ENCODE data around the gene RNF157. TPM values are rescaled to one million over a fixed set of nuclear protein-coding genes. Genes with fewer than 3 reads are reported as not detected.
"Not testable (repeated sequence)": the region's sequence is repeated elsewhere in the genome, so short reads cannot be mapped to it uniquely, and the experiment has no call there.

The RNF157 gene
- total RNA-seq, 1 donor from 2014 or later: 18.0 TPM

- intact Hi-C loops (cut with micrococcal nuclease): no loop called here
- no peak for DNase-seq
- ATAC-seq: no peak
Observed at GRCh38 chr17:76260220-76260619, 19.9 kb upstream of the RNF157 start.

- intact Hi-C loops (cut with micrococcal nuclease): loop anchor here (10.0 kb wide), 1 partner anchor 62 kb away; no protein-coding TSS in a partner anchor
- not testable (repeated sequence) for ATAC-seq, DNase-seq
Observed at GRCh38 chr17:76256430-76257050, 16.2 kb upstream of the RNF157 start.

GRCh38 chr17:76255801-76256429, 15.6 kb upstream of the RNF157 start:
- no peak for DNase-seq
- ATAC-seq: no peak
- intact Hi-C loops (cut with micrococcal nuclease): loop anchor here (10.0 kb wide), 1 partner anchor 61 kb away; no protein-coding TSS in a partner anchor

GRCh38 chr17:76254275-76254674, 14.0 kb upstream of the RNF157 start:
- no peak for DNase-seq
- intact Hi-C loops (cut with micrococcal nuclease): loop anchor here (10.0 kb wide), 1 partner anchor 59 kb away; no protein-coding TSS in a partner anchor
- no peak for ATAC-seq

- ATAC-seq (no peak), DNase-seq (no peak)
- intact Hi-C loops (cut with micrococcal nuclease): loop anchor here (10.0 kb wide), 1 partner anchor 59 kb away; no protein-coding TSS in a partner anchor
Observed at GRCh38 chr17:76253841-76254240, 13.5 kb upstream of the RNF157 start.

- intact Hi-C loops (cut with micrococcal nuclease): loop anchor here (10.0 kb wide), 1 partner anchor 58 kb away; no protein-coding TSS in a partner anchor
- not testable (repeated sequence) for ATAC-seq, DNase-seq
Observed at GRCh38 chr17:76252967-76253766, 12.9 kb upstream of the RNF157 start.

- DNase-seq: peak; percentile 48
- ATAC-seq: peak; percentile 83
- intact Hi-C loops (cut with micrococcal nuclease): loop anchor here (10.0 kb wide), 1 partner anchor 57 kb away; no protein-coding TSS in a partner anchor
Observed at GRCh38 chr17:76252040-76252954, 12.0 kb upstream of the RNF157 start.

- no peak for ATAC-seq
- no peak for DNase-seq
- intact Hi-C loops (cut with micrococcal nuclease): loop anchor here (10.0 kb wide), 1 partner anchor 57 kb away; no protein-coding TSS in a partner anchor
Observed at GRCh38 chr17:76251478-76252039, 11.3 kb upstream of the RNF157 start.

- DNase-seq: no peak
- intact Hi-C loops (cut with micrococcal nuclease): loop anchor here (10.0 kb wide), 1 partner anchor 55 kb away; no protein-coding TSS in a partner anchor
- ATAC-seq: no peak
Observed at GRCh38 chr17:76250141-76250540, 9.8 kb upstream of the RNF157 start.

GRCh38 chr17:76248013-76248782, 7.9 kb upstream of the RNF157 start:
- intact Hi-C loops (cut with micrococcal nuclease): no loop called here
- DNase-seq (no peak), ATAC-seq (no peak)

GRCh38 chr17:76247304-76247703, 7.0 kb upstream of the RNF157 start:
- DNase-seq: no peak
- intact Hi-C loops (cut with micrococcal nuclease): no loop called here
- no peak for ATAC-seq

- no peak for DNase-seq
- no peak for ATAC-seq
- intact Hi-C loops (cut with micrococcal nuclease): no loop called here
Observed at GRCh38 chr17:76246080-76247066, 6.1 kb upstream of the RNF157 start.

- intact Hi-C loops (cut with micrococcal nuclease); DNase-seq; ATAC-seq: not testable (repeated sequence)
Observed at GRCh38 chr17:76244721-76245120, 4.4 kb upstream of the RNF157 start.

- no peak for ATAC-seq
- intact Hi-C loops (cut with micrococcal nuclease): no loop called here
- no peak for DNase-seq
Observed at GRCh38 chr17:76243826-76244679, 3.8 kb upstream of the RNF157 start.

GRCh38 chr17:76241691-76242255, 1.5 kb upstream of the RNF157 start:
- DNase-seq: no peak
- intact Hi-C loops (cut with micrococcal nuclease): no loop called here
- ATAC-seq: no peak

All from left ventricle myocardium superior (tissue), 1 donor.